DOHH2 (cell line): ENCODE data around the gene CCDC28A.

ENCODE experiments used
- EZH2phosphoT487 ChIP-seq: fragments of 200-600 bp; sonication (generic); IDR thresholded peaks from 2 replicates; pipeline ENCODE4 v1.6.1; 2017; ENCODE audit warnings: borderline replicate concordance, mild to moderate bottlenecking, antibody characterized with exemption, low read length, moderate library complexity, mixed read lengths
- TF ChIP-seq, protein P1 (sequence below): fragments of 200-600 bp; sonication (generic); IDR thresholded peaks from one replicate; pipeline ENCODE4 v1.5.1; 2014; ENCODE audit warnings: antibody characterized with exemption, mild to moderate bottlenecking, low read depth, low read length; ENCODE audit not compliant: poor library complexity, severe bottlenecking

DNA sequence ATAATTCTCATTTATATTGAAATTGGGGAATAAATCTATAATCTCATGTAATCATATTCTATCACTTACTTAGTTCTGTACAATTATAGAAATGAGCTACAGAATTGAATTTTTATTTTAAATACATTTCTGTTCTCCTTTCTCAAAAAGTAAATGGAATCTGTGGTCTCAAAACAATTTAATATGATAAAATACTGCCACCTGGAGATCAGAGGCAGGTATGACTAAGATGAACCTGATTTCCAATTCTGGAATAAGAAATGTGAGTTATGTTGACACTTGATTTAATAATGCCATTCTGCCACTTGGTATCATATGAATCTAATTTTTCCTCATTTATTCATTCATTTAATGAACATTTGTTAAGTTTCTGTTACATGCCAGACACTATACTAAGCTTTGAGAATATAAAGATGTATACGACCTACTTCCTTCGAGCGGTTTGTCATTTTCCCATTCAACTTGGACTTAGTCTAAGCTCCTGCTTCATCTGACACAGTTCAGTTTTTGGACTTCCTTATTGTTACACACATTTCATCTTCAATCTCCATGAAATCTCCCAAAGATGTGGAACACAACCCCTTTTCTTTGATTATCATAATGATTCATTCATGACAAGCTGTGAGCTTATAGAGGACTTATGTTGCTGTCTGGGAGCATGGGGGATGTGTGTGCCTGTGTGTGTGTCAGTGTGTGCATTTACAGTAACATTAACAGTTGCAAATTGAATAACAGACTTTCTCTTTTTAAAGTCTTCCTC is 7.5 kb upstream of the CCDC28A start:
- TF ChIP-seq, protein P1, sequence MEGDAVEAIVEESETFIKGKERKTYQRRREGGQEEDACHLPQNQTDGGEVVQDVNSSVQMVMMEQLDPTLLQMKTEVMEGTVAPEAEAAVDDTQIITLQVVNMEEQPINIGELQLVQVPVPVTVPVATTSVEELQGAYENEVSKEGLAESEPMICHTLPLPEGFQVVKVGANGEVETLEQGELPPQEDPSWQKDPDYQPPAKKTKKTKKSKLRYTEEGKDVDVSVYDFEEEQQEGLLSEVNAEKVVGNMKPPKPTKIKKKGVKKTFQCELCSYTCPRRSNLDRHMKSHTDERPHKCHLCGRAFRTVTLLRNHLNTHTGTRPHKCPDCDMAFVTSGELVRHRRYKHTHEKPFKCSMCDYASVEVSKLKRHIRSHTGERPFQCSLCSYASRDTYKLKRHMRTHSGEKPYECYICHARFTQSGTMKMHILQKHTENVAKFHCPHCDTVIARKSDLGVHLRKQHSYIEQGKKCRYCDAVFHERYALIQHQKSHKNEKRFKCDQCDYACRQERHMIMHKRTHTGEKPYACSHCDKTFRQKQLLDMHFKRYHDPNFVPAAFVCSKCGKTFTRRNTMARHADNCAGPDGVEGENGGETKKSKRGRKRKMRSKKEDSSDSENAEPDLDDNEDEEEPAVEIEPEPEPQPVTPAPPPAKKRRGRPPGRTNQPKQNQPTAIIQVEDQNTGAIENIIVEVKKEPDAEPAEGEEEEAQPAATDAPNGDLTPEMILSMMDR, result peak; percentile 73
- no peak for TF ChIP-seq EZH2phosphoT487
